GM06990 (cell line): ENCODE measurements around the gene SPI1.

Experiments
- DNase-seq: peaks from one replicate; pipeline ENCODE4 v3.0.0-alpha.2; 2011; ENCODE audit not compliant: insufficient read length; ENCODE audit errors: extremely low read depth
- H3K27me3 ChIP-seq: replicated peaks from 2 replicates; pipeline ENCODE4 v1.6.0; 2011; ENCODE audit warnings: low read length; ENCODE audit not compliant: control insufficient read depth, insufficient read depth
- H3K36me3 ChIP-seq: 2 replicates; pipeline ENCODE4 v1.5.1; 2011; ENCODE audit warnings: low read length; ENCODE audit not compliant: control insufficient read depth, insufficient read depth
- H3K4me3 ChIP-seq: replicated peaks from 2 replicates; pipeline ENCODE4 v1.5.1; 2011; ENCODE audit warnings: low read depth, mild to moderate bottlenecking, control low read depth, low read length
- TF ChIP-seq, protein P1 (sequence below): IDR thresholded peaks from 2 replicates; pipeline ENCODE4 v1.5.1; 2011; ENCODE audit warnings: low read length, control low read depth, mild to moderate bottlenecking, inconsistent platforms; ENCODE audit not compliant: insufficient read depth, poor library complexity, severe bottlenecking

SPI1 gene

DNA sequence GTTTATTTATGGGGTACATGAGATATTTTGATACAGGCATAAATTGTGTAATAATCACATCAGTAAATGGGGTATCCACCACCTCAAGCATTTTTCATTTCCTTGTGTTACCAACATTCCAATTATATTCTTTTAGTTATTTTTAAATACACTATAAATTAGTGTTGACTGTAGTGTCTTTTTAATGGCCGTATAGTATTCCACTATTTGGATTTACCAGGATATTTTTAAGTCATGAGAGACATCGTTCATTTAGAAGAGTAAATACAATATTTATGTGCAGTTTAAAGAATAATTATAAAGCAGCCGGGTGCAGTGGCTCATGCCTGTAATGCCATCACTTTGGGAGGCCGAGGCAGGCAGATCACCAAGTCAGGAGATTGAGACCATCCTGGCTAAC, 6.2 kb upstream of the SPI1 start:
- no peaks in the 10 kb centered on the region for H3K27me3 ChIP-seq
- no peak overlapping the region for H3K4me3 ChIP-seq
- TF ChIP-seq, protein P1, sequence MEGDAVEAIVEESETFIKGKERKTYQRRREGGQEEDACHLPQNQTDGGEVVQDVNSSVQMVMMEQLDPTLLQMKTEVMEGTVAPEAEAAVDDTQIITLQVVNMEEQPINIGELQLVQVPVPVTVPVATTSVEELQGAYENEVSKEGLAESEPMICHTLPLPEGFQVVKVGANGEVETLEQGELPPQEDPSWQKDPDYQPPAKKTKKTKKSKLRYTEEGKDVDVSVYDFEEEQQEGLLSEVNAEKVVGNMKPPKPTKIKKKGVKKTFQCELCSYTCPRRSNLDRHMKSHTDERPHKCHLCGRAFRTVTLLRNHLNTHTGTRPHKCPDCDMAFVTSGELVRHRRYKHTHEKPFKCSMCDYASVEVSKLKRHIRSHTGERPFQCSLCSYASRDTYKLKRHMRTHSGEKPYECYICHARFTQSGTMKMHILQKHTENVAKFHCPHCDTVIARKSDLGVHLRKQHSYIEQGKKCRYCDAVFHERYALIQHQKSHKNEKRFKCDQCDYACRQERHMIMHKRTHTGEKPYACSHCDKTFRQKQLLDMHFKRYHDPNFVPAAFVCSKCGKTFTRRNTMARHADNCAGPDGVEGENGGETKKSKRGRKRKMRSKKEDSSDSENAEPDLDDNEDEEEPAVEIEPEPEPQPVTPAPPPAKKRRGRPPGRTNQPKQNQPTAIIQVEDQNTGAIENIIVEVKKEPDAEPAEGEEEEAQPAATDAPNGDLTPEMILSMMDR, result no peak
- no peaks in the 10 kb centered on the region for H3K36me3 ChIP-seq
- no peak for DNase-seq

DNA sequence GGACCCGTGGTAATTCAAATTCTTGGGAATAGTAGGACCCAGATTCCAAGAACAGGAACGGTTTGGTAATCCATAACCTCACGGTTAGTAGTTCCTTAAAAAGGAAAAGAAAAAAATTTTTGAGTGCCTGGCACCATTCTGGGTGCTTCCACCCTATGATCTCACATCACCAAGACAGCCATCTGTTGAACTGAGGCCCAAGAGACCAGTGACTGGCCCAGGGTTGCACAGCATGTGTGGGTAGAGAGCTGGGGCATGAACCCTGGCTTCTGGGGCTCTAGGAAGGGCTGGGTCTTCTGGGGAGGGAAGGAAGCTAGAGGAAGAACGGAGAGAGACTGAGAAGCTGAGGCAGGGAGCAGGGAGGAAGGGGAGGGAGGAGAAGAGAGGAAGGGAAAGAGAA, 4.7 kb upstream of the SPI1 start:
- DNase-seq, result no peak
- H3K36me3 ChIP-seq, result no peaks in the 10 kb centered on the region
- no peaks in the 10 kb centered on the region for H3K27me3 ChIP-seq
- TF ChIP-seq, protein P1, result no peak
- H3K4me3 ChIP-seq, result no peak overlapping the region

DNA sequence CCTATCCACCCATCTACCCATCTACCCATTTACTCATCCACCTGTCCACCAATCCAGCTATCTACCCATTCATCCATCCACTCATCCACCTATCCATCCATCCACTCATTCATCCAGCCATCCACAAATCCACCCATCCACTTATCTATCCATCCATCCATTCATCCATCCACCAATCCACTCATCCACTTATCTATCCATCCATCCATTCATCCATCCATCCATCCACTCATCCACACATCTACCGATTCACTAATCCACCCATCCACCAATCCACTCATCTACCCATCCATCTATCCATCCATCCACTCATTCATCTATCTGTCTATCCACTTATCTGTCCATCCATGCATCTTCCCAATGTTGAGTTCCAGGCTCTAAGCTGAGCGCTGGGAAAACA, 1.7 kb upstream of the SPI1 start:
- Histone ChIP-seq H3K27me3 (no peaks in the 10 kb centered on the region), H3K4me3 (no peak overlapping the region), H3K36me3 (peaks cover 6% of the 10 kb centered on the region)
- no peak for DNase-seq
- TF ChIP-seq, protein P1, result no peak

DNA sequence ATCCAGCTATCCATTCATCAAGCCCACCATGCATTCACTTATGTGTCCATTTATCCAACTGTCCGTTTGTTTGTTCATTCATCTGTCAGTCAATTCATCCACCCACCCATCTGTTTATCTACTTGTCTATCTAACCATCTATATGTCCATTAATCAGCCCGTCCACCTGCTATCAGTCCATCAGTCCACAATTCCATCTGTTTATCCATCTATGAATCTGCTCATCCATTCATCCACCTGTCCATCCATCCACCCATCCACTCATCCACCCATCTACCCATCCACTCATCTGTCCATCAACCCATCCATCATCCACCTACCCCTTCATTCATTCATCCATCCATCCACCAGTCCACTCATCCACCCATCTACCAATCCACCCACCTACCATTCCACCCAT, 970 bp upstream of the SPI1 start:
- Histone ChIP-seq H3K27me3 (no peaks in the 10 kb centered on the region), H3K36me3 (peaks cover 6% of the 10 kb centered on the region), H3K4me3 (no peak overlapping the region)
- TF ChIP-seq, protein P1, result no peak
- DNase-seq, result no peak

DNA sequence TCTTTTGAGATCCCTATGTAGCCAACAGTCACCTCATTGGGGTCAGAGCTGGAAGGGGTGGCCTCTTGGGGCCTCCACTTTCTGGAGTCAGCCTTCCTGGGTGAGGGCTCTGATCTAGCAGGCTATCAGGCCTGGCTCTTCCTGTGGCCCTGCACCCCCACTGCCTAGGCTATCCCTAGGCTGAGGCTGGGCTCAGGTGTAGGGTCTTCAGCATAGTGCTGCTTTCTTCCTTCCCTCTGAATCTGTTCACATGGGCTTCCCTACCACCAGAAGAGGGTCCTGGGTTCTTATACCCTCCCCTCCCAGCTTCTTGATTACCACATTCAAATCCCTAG, 456 bp upstream of the SPI1 start:
- TF ChIP-seq, protein P1, result no peak
- peaks cover 6% of the 10 kb centered on the region for H3K36me3 ChIP-seq
- no peak for DNase-seq
- peak overlapping the region; percentile 82 for H3K4me3 ChIP-seq
- H3K27me3 ChIP-seq, result no peaks in the 10 kb centered on the region

DNA sequence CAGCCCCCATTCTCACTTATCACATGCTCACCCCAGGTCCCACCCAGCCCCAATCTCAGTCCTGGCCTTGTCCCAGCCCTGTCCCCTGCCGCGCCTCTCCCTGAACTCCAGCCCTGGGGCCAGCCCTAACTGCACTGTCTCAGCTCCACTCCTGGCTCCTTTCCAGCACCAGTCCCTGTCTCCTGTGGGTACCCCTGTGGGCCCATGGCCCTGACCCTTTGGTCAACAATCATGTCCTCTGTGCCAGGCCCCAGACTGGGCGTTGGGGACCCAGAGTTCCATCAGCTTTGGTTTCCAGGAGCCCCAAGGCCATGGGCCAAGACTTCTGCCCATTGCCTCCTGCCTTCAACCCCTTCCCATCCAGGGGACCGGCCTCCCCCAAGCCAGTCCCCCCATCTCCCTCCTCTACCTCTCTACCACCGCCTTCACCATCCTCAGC, 757 bp downstream of the SPI1 start:
- DNase-seq, result no peak
- H3K4me3 ChIP-seq, result peak overlapping the region; percentile 82
- peaks cover 6% of the 10 kb centered on the region for H3K36me3 ChIP-seq
- TF ChIP-seq, protein P1, result no peak
- no peaks in the 10 kb centered on the region for H3K27me3 ChIP-seq
